Neural crest cell (in vitro differentiated cells): ENCODE results near the gene HFM1. TPM values are rescaled to one million over a fixed set of nuclear protein-coding genes. Genes with fewer than 3 reads are reported as not detected.
A peak's percentile ranks its signal among the peaks of the same experiment; 100 is the strongest.

ENCODE experiments used
- DNase-seq: peaks from one replicate; pipeline ENCODE4 v3.0.0; 2021; ENCODE audit warnings: low read depth, mixed read lengths, low spot score
- H3K27ac Mint-ChIP-seq: one replicate; pipeline ENCODE4 v1.8.0; 2021; ENCODE audit warnings: mild to moderate bottlenecking, mixed read lengths; ENCODE audit not compliant: unreplicated experiment
- H3K27me3 Mint-ChIP-seq: 2 replicates; pipeline ENCODE4 v1.8.0; 2021; ENCODE audit warnings: low read depth, mild to moderate bottlenecking, mixed read lengths
- H3K36me3 Mint-ChIP-seq: 2 replicates; pipeline ENCODE4 v1.8.0; 2021; ENCODE audit warnings: low read depth, mild to moderate bottlenecking, mixed read lengths
- H3K4me1 Mint-ChIP-seq: 2 replicates; pipeline ENCODE4 v1.8.0; 2021; ENCODE audit warnings: mixed read lengths
- H3K4me3 Mint-ChIP-seq: one replicate; pipeline ENCODE4 v1.8.0; 2021; ENCODE audit warnings: mild to moderate bottlenecking, mixed read lengths
- H3K9me3 Mint-ChIP-seq: 2 replicates; pipeline ENCODE4 v1.8.0; 2021; ENCODE audit warnings: mixed read lengths
- CTCF ChIP-seq: fragments of 200-600 bp; sonication (generic); conservative IDR thresholded peaks from 2 replicates; pipeline ENCODE4 v1.5.0; 2021; ENCODE audit warnings: antibody characterized with exemption, mild to moderate bottlenecking
- total RNA-seq: library from RNA; stranded (reverse); gene quantifications from 2 replicates; pipeline ENCODE4 v1.2.1, GENCODE V29; 2021

The HFM1 gene
- total RNA-seq, 1 donor from 2014 or later = 6.6 TPM

- peaks cover 14% of the 10 kb centered on the region for H3K36me3 Mint-ChIP-seq
- no peak for DNase-seq
- no peak for TF ChIP-seq CTCF
- H3K4me3 Mint-ChIP-seq = no peak overlapping the region
- no peak overlapping the region for H3K27ac Mint-ChIP-seq
- no peaks in the 10 kb centered on the region for H3K27me3 Mint-ChIP-seq
- peaks cover 5% of the 10 kb centered on the region for H3K9me3 Mint-ChIP-seq
- peaks cover 11% of the 10 kb centered on the region for H3K4me1 Mint-ChIP-seq
Measured at GRCh38 chr1:91349524-91349923, 55.1 kb downstream of the HFM1 start.

DNA sequence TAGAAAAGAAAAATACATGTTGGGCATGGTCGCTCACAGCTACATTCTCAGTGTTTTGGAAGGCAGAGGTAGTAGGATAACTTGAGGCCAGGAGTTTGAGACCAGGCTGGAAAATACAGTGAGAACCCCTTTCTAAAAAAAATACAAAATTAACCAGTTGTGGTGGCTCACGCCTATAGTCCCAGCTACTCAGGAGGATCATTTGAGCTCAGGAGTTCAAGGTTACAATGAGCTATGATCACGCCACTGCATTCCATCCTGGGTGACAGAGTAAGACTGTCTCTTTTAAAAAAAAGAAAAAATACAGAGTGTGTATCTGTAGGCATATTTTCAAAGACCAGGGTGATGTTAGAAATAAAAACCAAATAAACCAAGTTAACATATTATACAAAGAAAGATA, 57.8 kb downstream of the HFM1 start:
- H3K36me3 Mint-ChIP-seq = peaks cover 10% of the 10 kb centered on the region
- no peak for TF ChIP-seq CTCF
- H3K4me3 Mint-ChIP-seq = no peak overlapping the region
- no peaks in the 10 kb centered on the region for H3K27me3 Mint-ChIP-seq
- peaks cover 11% of the 10 kb centered on the region for H3K4me1 Mint-ChIP-seq
- DNase-seq = no peak
- H3K9me3 Mint-ChIP-seq = no peaks in the 10 kb centered on the region
- H3K27ac Mint-ChIP-seq = no peak overlapping the region

DNA sequence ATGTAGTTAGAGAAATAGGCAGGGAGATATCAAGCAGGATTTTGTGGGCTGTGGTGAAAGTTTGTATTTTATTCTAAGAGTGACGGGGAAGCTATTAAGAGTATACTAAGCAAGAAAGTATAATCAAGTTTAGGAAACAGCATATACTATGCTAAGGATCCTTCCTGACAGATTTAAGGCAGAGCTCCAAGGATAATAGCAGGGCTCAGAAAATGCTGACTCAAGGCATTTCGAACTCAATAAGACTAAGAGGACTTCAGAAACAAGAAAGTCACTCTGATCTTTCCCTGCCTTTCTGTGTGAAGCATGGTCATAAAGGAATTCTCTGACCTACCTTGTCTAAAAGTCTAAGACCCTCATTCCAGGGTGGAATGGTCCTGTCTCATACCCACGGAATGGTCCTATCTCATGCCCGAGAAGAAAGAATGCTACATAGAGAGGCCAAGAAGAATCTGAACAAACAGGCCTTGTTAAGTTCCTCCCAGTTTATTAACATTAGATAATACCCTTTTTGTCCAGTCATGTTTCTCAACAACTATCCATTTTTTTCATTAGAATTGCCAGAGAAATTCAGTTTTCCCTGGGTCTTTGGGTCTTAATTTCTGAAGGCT, 59.1 kb downstream of the HFM1 start:
- no peak overlapping the region for H3K4me3 Mint-ChIP-seq
- peaks cover 11% of the 10 kb centered on the region for H3K4me1 Mint-ChIP-seq
- H3K27ac Mint-ChIP-seq = peak overlapping the region; percentile 91
- H3K27me3 Mint-ChIP-seq = no peaks in the 10 kb centered on the region
- peaks cover 19% of the 10 kb centered on the region for H3K36me3 Mint-ChIP-seq
- no peak for DNase-seq
- H3K9me3 Mint-ChIP-seq = peaks cover under 1% of the 10 kb centered on the region
- no peak for TF ChIP-seq CTCF

- Mint-ChIP-seq H3K4me3 (no peak overlapping the region), H3K4me1 (no peaks in the 10 kb centered on the region), H3K36me3 (peaks cover 49% of the 10 kb centered on the region), H3K9me3 (peaks cover 6% of the 10 kb centered on the region), H3K27me3 (no peaks in the 10 kb centered on the region), H3K27ac (peak overlapping the region; percentile 47)
- TF ChIP-seq CTCF = no peak
- no peak for DNase-seq
Measured at GRCh38 chr1:91338501-91338900, 66.1 kb downstream of the HFM1 start.

- no peak for TF ChIP-seq CTCF
- peaks cover 51% of the 10 kb centered on the region for H3K36me3 Mint-ChIP-seq
- DNase-seq = no peak
- H3K27me3 Mint-ChIP-seq = no peaks in the 10 kb centered on the region
- peaks cover 19% of the 10 kb centered on the region for H3K9me3 Mint-ChIP-seq
- H3K4me3 Mint-ChIP-seq = no peak overlapping the region
- no peak overlapping the region for H3K27ac Mint-ChIP-seq
- no peaks in the 10 kb centered on the region for H3K4me1 Mint-ChIP-seq
Measured at GRCh38 chr1:91335603-91336002, 69.0 kb downstream of the HFM1 start.
